Vagina (tissue), 2 donors: ENCODE results near the gene PDIA5. TPM values are rescaled to one million over a fixed set of nuclear protein-coding genes. Genes with fewer than 3 reads are reported as not detected.

Source experiments
- DNase-seq, 2 donors: peaks; one replicate each; pipeline ENCODE4 v3.0.0-alpha.2; 2017; ENCODE audit errors: extremely low spot score in 2 of 2
- H3K27ac ChIP-seq: fragments of 200-600 bp; sonication (generic); one replicate; pipeline ENCODE4 v1.5.1; 2019
- H3K27me3 ChIP-seq: fragments of 200-600 bp; sonication (generic); one replicate; pipeline ENCODE4 v1.5.1; 2019
- H3K36me3 ChIP-seq, 2 donors: fragments of 200-600 bp; sonication (generic); one replicate each; pipeline ENCODE4 v1.5.1; 2017 to 2019
- H3K4me1 ChIP-seq: fragments of 200-600 bp; sonication (generic); one replicate; pipeline ENCODE4 v1.5.1; 2019
- H3K4me3 ChIP-seq, 2 donors: fragments of 200-600 bp; sonication (generic); 1 replicate in 1 of 2; 2 replicates in 1 of 2; pipeline ENCODE4 v1.5.1; 2016 to 2019
- H3K9me3 ChIP-seq: fragments of 200-600 bp; sonication (generic); one replicate; pipeline ENCODE4 v1.5.1; 2019
- CTCF ChIP-seq, 3 experiments: fragments of 450-650 bp in 2 of 3; fragments of 200-600 bp in 1 of 3; sonication (generic) in 1 of 3; IDR thresholded peaks; one replicate each; pipeline ENCODE4 v1.5.1; 2017 to 2019; ENCODE audit warnings: antibody characterized with exemption in 3 of 3, mild to moderate bottlenecking in 2 of 3, moderate library complexity in 2 of 3
- POLR2A ChIP-seq, 2 donors: fragments of 450-650 bp; IDR thresholded peaks; one replicate each; pipeline ENCODE4 v1.6.1; 2017; ENCODE audit warnings: antibody characterized with exemption in 2 of 2, mild to moderate bottlenecking in 2 of 2, moderate library complexity in 2 of 2
- POLR2AphosphoS5 ChIP-seq, 2 donors: sonication (generic); formaldehyde crosslinking; IDR thresholded peaks; one replicate each; pipeline ENCODE4 v1.9.0; 2017; ENCODE audit warnings: antibody characterized with exemption in 2 of 2, mild to moderate bottlenecking in 2 of 2, low read depth in 1 of 2; ENCODE audit not compliant: insufficient read depth in 1 of 2
- intact Hi-C: fragments of 100-400 bp; cut with DNase I; formaldehyde crosslinking; loops from one replicate; pipeline ENCODE4 v1.15.1; 2023
- total RNA-seq: library from RNA; depleted of rRNA; stranded (reverse); fragments of >200 nt; gene quantifications from one replicate; pipeline ENCODE4 v1.2.3, GENCODE V29; 2016

Gene PDIA5
- total RNA-seq, 1 donor from 2014 or later: 18.9 TPM

DNA sequence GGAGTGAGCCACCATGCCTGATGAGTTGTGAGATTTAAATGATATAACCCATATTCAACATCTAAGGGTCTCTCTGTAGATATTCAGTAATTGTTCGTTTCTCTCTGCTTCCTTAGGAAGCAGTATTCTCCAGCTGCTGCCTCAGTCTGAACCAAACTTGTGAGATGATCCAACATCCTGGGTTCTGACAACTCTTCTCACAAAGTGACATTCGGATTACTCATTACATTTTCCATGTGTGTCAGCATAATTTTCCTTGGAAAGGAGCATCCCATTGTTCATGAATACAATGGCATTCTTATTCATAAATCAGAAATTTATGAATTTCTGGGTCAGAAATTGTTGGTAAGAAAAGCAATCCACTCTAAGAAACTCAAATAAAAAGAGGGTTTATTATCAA lies 119.9 kb downstream of the PDIA5 start:
- TF ChIP-seq POLR2AphosphoS5 (IDR thresholded peaks at IDR 0.05; ENCODE audit: insufficient read depth in 1 of 2, low read depth in 1 of 2): no peak
- no peak for TF ChIP-seq CTCF (IDR thresholded peaks at IDR 0.05)
- TF ChIP-seq POLR2A (IDR thresholded peaks at IDR 0.05): no peak
- Histone ChIP-seq H3K36me3 (no peaks in the 10 kb centered on the region), H3K4me3 (no peak overlapping the region), H3K9me3 (no peaks in the 10 kb centered on the region), H3K4me1 (no peaks in the 10 kb centered on the region), H3K27me3 (no peaks in the 10 kb centered on the region), H3K27ac (no peak overlapping the region)
- DNase-seq: no peak
- intact Hi-C loops: no loop called here

- no peaks in the 10 kb centered on the region for H3K27me3 ChIP-seq
- H3K9me3 ChIP-seq: no peaks in the 10 kb centered on the region
- no peak overlapping the region for H3K4me3 ChIP-seq
- no peak for TF ChIP-seq POLR2A (IDR thresholded peaks at IDR 0.05)
- TF ChIP-seq POLR2AphosphoS5 (IDR thresholded peaks at IDR 0.05; ENCODE audit: insufficient read depth in 1 of 2, low read depth in 1 of 2): no peak
- TF ChIP-seq CTCF (IDR thresholded peaks at IDR 0.05): no peak
- intact Hi-C loops: no loop called here
- no peak overlapping the region for H3K27ac ChIP-seq
- no peak for DNase-seq
- H3K36me3 ChIP-seq: no peaks in the 10 kb centered on the region
- H3K4me1 ChIP-seq: no peaks in the 10 kb centered on the region
These were observed 121.2 kb downstream of the PDIA5 start for GRCh38 chr3:123188058-123188457.

DNA sequence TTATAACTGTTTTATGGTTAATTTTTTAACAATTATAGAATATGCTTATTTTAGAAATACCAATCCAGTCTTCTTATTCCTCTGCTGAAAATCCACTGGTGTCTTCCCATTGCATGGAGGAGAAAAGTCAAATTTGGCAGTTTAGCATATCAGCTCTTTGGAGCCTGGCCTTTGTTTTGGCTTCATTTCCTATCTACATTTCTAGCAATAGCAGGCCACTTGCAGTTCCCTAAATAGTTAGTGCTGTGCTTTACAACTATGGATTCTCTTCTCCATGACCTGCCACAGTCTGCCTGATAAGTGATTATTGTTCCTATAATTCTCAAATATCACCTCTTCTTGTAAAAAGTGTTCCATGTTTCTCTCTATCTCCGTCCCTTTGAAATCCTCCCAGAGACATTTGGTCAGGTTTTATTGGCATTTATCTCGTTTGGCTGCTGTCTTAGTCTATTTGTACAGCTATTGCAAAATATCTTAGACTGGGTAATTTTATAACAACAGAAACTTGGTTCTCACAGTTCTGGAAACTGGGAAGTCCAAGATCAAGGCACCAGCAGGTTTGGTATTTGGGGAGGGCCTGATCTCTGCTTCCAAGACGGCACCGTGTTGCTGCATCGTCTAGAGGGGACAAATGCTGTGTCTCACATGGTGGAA lies 126.8 kb downstream of the PDIA5 start:
- intact Hi-C loops: no loop called here
- TF ChIP-seq CTCF (IDR thresholded peaks at IDR 0.05): no peak
- TF ChIP-seq POLR2AphosphoS5 (IDR thresholded peaks at IDR 0.05; ENCODE audit: insufficient read depth in 1 of 2, low read depth in 1 of 2): no peak
- TF ChIP-seq POLR2A (IDR thresholded peaks at IDR 0.05): no peak
- no peaks in the 10 kb centered on the region for H3K27me3 ChIP-seq
- no peak overlapping the region for H3K27ac ChIP-seq
- H3K36me3 ChIP-seq: no peaks in the 10 kb centered on the region
- H3K4me1 ChIP-seq: no peaks in the 10 kb centered on the region
- no peak overlapping the region for H3K4me3 ChIP-seq
- no peaks in the 10 kb centered on the region for H3K9me3 ChIP-seq
- no peak for DNase-seq

DNA sequence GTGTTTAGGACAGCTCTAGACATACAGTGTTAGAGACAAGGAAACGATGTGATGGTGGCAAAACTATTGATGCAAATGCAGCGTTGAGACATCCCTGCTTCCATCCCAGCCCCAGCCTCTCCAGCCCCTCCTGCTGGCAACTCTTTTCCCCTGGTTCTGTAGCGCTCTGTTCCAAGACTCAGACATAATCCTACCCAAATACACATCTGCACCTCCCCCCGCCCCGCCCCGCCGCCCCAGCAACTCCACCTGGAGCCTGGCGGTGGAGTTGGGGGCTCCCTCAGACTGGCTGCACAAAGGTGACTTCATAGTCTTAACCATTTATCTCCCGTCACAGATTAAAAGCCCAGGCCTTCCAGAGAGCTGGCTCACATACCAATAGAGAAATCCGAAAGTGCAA lies 127.7 kb downstream of the PDIA5 start:
- Histone ChIP-seq H3K4me3 (no peak overlapping the region), H3K36me3 (no peaks in the 10 kb centered on the region), H3K4me1 (no peaks in the 10 kb centered on the region), H3K9me3 (no peaks in the 10 kb centered on the region), H3K27me3 (no peaks in the 10 kb centered on the region), H3K27ac (no peak overlapping the region)
- DNase-seq: no peak
- intact Hi-C loops: no loop called here
- TF ChIP-seq CTCF (IDR thresholded peaks at IDR 0.05) (no peak), POLR2A (IDR thresholded peaks at IDR 0.05) (no peak), POLR2AphosphoS5 (IDR thresholded peaks at IDR 0.05; ENCODE audit: insufficient read depth in 1 of 2, low read depth in 1 of 2) (no peak)

DNA sequence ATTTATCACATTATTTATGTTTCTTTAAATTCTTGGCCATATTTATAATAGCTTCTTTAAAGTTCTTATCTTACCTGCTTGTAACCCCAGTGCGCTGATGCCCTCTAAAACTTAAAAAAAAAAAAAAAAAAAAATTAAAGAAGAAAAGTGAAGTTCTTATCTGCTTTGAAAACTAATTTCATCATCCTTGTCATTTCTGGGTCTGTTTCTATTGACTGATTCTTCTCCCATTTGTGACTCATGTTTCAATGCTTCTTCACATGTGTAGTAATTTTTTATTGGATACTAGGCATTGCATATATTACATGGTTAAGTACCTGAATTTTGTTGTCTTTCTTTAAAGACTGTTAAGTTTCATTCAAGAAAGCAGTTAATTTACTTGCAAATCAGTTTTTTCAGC lies 131.5 kb downstream of the PDIA5 start:
- Histone ChIP-seq H3K36me3 (no peaks in the 10 kb centered on the region), H3K27ac (no peak overlapping the region), H3K4me3 (no peak overlapping the region), H3K27me3 (no peaks in the 10 kb centered on the region), H3K9me3 (no peaks in the 10 kb centered on the region), H3K4me1 (peaks cover 13% of the 10 kb centered on the region)
- intact Hi-C loops: no loop called here
- no peak for TF ChIP-seq CTCF (IDR thresholded peaks at IDR 0.05)
- no peak for TF ChIP-seq POLR2A (IDR thresholded peaks at IDR 0.05)
- TF ChIP-seq POLR2AphosphoS5 (IDR thresholded peaks at IDR 0.05; ENCODE audit: insufficient read depth in 1 of 2, low read depth in 1 of 2): no peak
- no peak for DNase-seq
